Measurements from ENCODE around the gene SLC44A5. TPM values are rescaled to one million over a fixed set of nuclear protein-coding genes. Genes with fewer than 3 reads are reported as not detected.
"Not testable (repeated sequence)": the region's sequence is repeated elsewhere in the genome, so short reads cannot be mapped to it uniquely, and the experiment has no call there.

The SLC44A5 gene
- total RNA-seq, 2 donors from 2014 or later: 3.6 to 5.4 TPM

DNA sequence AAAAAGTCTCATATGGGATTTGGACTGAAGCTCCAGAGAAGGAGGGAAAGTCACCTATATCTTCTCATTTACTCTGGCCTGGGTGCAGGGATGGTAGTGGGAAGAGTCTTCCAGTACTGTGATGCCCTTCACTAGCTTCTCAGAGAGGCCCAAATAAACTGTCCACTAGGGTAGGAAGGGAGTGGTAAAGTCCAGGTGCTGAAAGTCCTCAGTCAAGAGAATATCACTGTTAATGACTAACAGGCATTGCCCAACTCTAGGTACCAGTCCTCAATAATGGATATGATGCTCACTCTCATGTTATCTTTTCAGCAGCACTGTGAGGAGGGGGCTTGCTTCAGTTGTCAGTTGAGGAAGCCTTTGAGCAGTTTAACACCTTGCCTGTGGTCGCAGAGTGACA is 412.8 kb downstream of the SLC44A5 start:
- Histone ChIP-seq H3K27me3 (no peaks in the 10 kb centered on the region), H3K4me1 (peaks cover 11% of the 10 kb centered on the region), H3K4me3 (no peak overlapping the region), H3K9me3 (no peaks in the 10 kb centered on the region), H3K27ac (no peak overlapping the region), H3K36me3 (replicated peaks in 1 of 2; ENCODE audit: insufficient read depth in 1 of 2, low read depth in 2 of 2) (no peaks in the 10 kb centered on the region)
- intact Hi-C loops (cut with DNase I): no loop called here
- ATAC-seq (no peak), DNase-seq (no peak)
- TF ChIP-seq CTCF (IDR thresholded peaks at IDR 0.05): no peak
- TF ChIP-seq POLR2A (IDR thresholded peaks at IDR 0.05): no peak
- WGBS, 2 donors: 41 to 53% methylated on average over 1 of the region's 1 CpG

GRCh38 chr1:75188892-75189291 is 422.0 kb downstream of the SLC44A5 start:
- DNase-seq (no peak), ATAC-seq (no peak)
- no peak overlapping the region for H3K4me3 ChIP-seq
- no peak for TF ChIP-seq CTCF (IDR thresholded peaks at IDR 0.05)
- no peak for TF ChIP-seq POLR2A (IDR thresholded peaks at IDR 0.05)
- 22 to 55% methylated on average over 1 of the region's 1 CpG for WGBS, 2 donors
- no peaks in the 10 kb centered on the region for H3K36me3 ChIP-seq (replicated peaks in 1 of 2; ENCODE audit: insufficient read depth in 1 of 2, low read depth in 2 of 2)
- no peak overlapping the region for H3K27ac ChIP-seq
- H3K4me1 ChIP-seq: no peaks in the 10 kb centered on the region
- H3K9me3 ChIP-seq: no peaks in the 10 kb centered on the region
- intact Hi-C loops (cut with DNase I): no loop called here
- H3K27me3 ChIP-seq: no peaks in the 10 kb centered on the region

GRCh38 chr1:75181214-75181955 is 429.5 kb downstream of the SLC44A5 start:
- 72 to 73% methylated on average over 13 of the region's 13 CpGs for WGBS, 2 donors
- ATAC-seq; H3K36me3 ChIP-seq (replicated peaks in 1 of 2; ENCODE audit: insufficient read depth in 1 of 2, low read depth in 2 of 2); DNase-seq; H3K27ac ChIP-seq; H3K4me3 ChIP-seq; H3K27me3 ChIP-seq; H3K9me3 ChIP-seq; intact Hi-C loops (cut with DNase I); H3K4me1 ChIP-seq: not testable (repeated sequence)

DNA sequence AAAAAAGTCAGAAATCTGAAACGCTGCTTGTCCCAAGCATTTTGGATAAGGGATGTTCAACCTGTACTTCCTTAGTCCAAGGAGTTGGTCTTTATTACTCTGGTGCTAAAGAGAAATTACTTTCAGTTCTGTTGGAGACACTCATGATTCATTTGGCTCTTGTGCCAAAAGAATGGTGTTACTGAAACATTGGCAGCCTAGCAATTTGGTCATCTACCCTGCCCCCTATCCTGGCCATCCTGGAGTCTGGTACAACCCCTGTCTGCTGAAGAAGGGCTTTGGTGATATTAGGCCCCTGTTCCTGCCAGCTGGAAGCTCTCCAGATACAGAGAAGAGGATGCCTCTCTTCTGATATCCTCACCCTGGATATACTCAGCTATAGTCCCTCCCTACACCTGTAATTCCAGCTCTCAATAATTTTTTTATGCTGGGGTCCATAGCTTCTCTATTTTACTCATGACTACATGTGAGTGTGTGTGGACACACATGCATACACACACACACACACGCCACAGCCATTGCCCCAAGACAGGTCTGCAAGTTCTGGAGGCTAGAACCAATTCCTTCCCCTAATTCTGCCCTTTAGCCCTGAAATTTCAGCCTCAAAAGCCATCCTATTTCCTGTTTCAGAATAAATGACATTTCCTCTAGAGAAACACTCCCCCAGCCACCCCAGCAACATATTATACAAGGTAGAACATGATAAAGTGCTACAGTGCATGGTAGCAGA is 436.7 kb downstream of the SLC44A5 start:
- DNase-seq (no peak), ATAC-seq (no peak)
- Histone ChIP-seq H3K27me3 (no peaks in the 10 kb centered on the region), H3K4me3 (no peak overlapping the region), H3K4me1 (no peaks in the 10 kb centered on the region), H3K36me3 (replicated peaks in 1 of 2; ENCODE audit: insufficient read depth in 1 of 2, low read depth in 2 of 2) (no peaks in the 10 kb centered on the region), H3K27ac (no peak overlapping the region), H3K9me3 (no peaks in the 10 kb centered on the region)
- intact Hi-C loops (cut with DNase I): no loop called here
- TF ChIP-seq POLR2A (IDR thresholded peaks at IDR 0.05): no peak
- no peak for TF ChIP-seq CTCF (IDR thresholded peaks at IDR 0.05)
- WGBS, 2 donors: 40 to 60% methylated on average over 2 of the region's 2 CpGs

GRCh38 chr1:75172556-75172955 is 438.4 kb downstream of the SLC44A5 start:
- no peak for DNase-seq
- no peak for ATAC-seq
- Histone ChIP-seq H3K27ac (no peak overlapping the region), H3K9me3 (no peaks in the 10 kb centered on the region), H3K4me1 (no peaks in the 10 kb centered on the region), H3K36me3 (replicated peaks in 1 of 2; ENCODE audit: insufficient read depth in 1 of 2, low read depth in 2 of 2) (no peaks in the 10 kb centered on the region), H3K27me3 (no peaks in the 10 kb centered on the region), H3K4me3 (no peak overlapping the region)
- WGBS, 2 donors: 6 to 23% methylated on average over 1 of the region's 1 CpG
- no peak for TF ChIP-seq CTCF (IDR thresholded peaks at IDR 0.05)
- no peak for TF ChIP-seq POLR2A (IDR thresholded peaks at IDR 0.05)
- intact Hi-C loops (cut with DNase I): no loop called here
